HL-60 (cell line): ENCODE measurements around the gene EML2.

Experiments used
- GABPA ChIP-seq: IDR thresholded peaks from 2 replicates; pipeline ENCODE4 v1.6.1; 2012; ENCODE audit warnings: low read depth
- POLR2AphosphoS5 ChIP-seq: IDR thresholded peaks from 2 replicates; pipeline ENCODE4 v1.6.1; 2012; ENCODE audit warnings: low read depth
- TF ChIP-seq, protein P1 (sequence below): IDR thresholded peaks from one replicate; pipeline ENCODE4 v1.5.1; 2011; ENCODE audit warnings: low read length, control low read depth, inconsistent platforms; ENCODE audit not compliant: insufficient read depth

DNA sequence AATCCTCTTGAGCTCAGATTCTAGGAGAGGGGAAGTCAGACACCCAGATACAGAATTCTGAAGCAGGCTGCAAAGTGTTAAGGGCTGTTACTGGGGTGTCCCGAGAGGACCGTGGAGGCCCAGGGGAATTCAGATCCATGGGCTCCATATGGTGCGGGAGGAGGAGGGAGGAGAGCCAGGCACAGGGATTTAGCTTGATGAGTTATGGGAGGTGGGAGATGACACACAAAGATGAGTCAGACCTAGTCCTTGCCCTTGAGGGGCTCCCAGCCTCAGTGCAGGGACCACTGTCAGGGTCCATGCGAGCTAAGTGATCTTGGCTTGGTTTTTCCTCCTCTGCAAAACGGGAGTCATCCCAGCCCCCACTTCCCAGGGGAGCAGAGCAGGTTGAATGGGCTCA, 14.4 kb upstream of the EML2 start:
- TF ChIP-seq, protein P1, sequence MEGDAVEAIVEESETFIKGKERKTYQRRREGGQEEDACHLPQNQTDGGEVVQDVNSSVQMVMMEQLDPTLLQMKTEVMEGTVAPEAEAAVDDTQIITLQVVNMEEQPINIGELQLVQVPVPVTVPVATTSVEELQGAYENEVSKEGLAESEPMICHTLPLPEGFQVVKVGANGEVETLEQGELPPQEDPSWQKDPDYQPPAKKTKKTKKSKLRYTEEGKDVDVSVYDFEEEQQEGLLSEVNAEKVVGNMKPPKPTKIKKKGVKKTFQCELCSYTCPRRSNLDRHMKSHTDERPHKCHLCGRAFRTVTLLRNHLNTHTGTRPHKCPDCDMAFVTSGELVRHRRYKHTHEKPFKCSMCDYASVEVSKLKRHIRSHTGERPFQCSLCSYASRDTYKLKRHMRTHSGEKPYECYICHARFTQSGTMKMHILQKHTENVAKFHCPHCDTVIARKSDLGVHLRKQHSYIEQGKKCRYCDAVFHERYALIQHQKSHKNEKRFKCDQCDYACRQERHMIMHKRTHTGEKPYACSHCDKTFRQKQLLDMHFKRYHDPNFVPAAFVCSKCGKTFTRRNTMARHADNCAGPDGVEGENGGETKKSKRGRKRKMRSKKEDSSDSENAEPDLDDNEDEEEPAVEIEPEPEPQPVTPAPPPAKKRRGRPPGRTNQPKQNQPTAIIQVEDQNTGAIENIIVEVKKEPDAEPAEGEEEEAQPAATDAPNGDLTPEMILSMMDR, result no peak
- TF ChIP-seq POLR2AphosphoS5, result no peak
- no peak for TF ChIP-seq GABPA
